HEK293 (cell line): ENCODE data around the gene MGLL.

ENCODE experiments used
- RBAK ChIP-seq: fragments of 450-650 bp; formaldehyde crosslinking; IDR thresholded peaks from 2 replicates; pipeline ENCODE4 v1.5.1; 2016; ENCODE audit warnings: missing biosample characterization, missing genetic modification characterization
- SP2 ChIP-seq: fragments of 450-650 bp; formaldehyde crosslinking; IDR thresholded peaks from 2 replicates; pipeline ENCODE4 v1.5.1; 2016; ENCODE audit warnings: missing biosample characterization, missing genetic modification characterization
- ZBTB20 ChIP-seq: fragments of 450-650 bp; formaldehyde crosslinking; IDR thresholded peaks from 2 replicates; pipeline ENCODE4 v1.5.1; 2016; ENCODE audit warnings: missing biosample characterization, missing genetic modification characterization
- ZFHX2 ChIP-seq: fragments of 450-650 bp; formaldehyde crosslinking; conservative IDR thresholded peaks from 2 replicates; pipeline ENCODE4 v1.5.1; 2016; ENCODE audit warnings: missing biosample characterization, missing genetic modification characterization
- ZFP37 ChIP-seq: fragments of 450-650 bp; formaldehyde crosslinking; IDR thresholded peaks from 2 replicates; pipeline ENCODE4 v1.5.1; 2016; ENCODE audit warnings: missing biosample characterization, missing genetic modification characterization
- ZNF366 ChIP-seq: fragments of 450-650 bp; formaldehyde crosslinking; conservative IDR thresholded peaks from 2 replicates; pipeline ENCODE4 v1.5.1; 2016; ENCODE audit warnings: missing biosample characterization, missing genetic modification characterization
- ZNF416 ChIP-seq: fragments of 450-650 bp; formaldehyde crosslinking; IDR thresholded peaks from 2 replicates; pipeline ENCODE4 v1.5.1; 2016; ENCODE audit warnings: missing biosample characterization, missing genetic modification characterization
- TF ChIP-seq, protein P1 (sequence below): fragments of 450-650 bp; formaldehyde crosslinking; IDR thresholded peaks from 2 replicates; pipeline ENCODE4 v1.5.1; 2016; ENCODE audit warnings: missing biosample characterization, missing genetic modification characterization
- TF ChIP-seq, protein P2 (sequence below): sonication (generic); formaldehyde crosslinking; IDR thresholded peaks from 2 replicates; pipeline ENCODE4 v1.8.1; 2022; ENCODE audit warnings: mild to moderate bottlenecking, moderate library complexity, missing genetic modification reagents
- TF ChIP-seq, protein P3 (sequence below): fragments of 450-650 bp; formaldehyde crosslinking; IDR thresholded peaks from 2 replicates; pipeline ENCODE4 v1.5.1; 2016; ENCODE audit warnings: missing biosample characterization, missing genetic modification characterization, low read depth
- TF ChIP-seq, protein P4 (sequence below): fragments of 450-650 bp; formaldehyde crosslinking; optimal IDR thresholded peaks from 2 replicates; pipeline ENCODE3; 2016; ENCODE audit warnings: missing biosample characterization, mild to moderate bottlenecking, missing genetic modification characterization

DNA sequence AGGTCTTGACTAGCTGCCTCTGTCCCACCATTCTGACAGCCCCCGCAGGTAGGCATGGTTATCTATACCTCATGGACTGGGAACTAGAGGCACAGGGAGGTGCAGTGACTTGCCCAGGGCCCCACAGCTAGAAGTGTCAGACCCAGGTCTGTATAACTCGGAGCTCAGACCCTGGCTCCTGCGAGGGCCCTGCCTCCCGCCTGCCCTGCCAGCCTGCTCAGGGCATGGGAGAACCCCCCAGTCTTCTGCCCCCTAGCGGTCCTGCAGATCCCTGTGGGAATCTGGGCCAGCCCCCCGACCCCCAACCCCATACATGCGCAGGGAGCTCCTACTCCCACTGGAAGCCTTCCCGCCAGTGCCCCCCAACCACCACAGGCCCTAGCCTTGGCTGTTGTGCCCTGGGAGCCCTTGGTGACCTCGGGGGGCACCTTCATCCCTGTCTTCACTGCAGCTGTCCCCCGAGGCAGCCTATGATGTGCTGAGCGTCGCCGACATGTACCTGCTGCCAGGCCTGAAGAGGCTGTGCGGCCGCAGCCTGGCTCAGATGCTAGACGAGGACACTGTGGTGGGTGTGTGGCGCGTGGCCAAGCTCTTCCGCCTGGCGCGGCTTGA, 142.7 kb downstream of the MGLL start:
- TF ChIP-seq, protein P1, sequence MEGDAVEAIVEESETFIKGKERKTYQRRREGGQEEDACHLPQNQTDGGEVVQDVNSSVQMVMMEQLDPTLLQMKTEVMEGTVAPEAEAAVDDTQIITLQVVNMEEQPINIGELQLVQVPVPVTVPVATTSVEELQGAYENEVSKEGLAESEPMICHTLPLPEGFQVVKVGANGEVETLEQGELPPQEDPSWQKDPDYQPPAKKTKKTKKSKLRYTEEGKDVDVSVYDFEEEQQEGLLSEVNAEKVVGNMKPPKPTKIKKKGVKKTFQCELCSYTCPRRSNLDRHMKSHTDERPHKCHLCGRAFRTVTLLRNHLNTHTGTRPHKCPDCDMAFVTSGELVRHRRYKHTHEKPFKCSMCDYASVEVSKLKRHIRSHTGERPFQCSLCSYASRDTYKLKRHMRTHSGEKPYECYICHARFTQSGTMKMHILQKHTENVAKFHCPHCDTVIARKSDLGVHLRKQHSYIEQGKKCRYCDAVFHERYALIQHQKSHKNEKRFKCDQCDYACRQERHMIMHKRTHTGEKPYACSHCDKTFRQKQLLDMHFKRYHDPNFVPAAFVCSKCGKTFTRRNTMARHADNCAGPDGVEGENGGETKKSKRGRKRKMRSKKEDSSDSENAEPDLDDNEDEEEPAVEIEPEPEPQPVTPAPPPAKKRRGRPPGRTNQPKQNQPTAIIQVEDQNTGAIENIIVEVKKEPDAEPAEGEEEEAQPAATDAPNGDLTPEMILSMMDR (tag by site-specific recombination) = no peak
- TF ChIP-seq, protein P2, sequence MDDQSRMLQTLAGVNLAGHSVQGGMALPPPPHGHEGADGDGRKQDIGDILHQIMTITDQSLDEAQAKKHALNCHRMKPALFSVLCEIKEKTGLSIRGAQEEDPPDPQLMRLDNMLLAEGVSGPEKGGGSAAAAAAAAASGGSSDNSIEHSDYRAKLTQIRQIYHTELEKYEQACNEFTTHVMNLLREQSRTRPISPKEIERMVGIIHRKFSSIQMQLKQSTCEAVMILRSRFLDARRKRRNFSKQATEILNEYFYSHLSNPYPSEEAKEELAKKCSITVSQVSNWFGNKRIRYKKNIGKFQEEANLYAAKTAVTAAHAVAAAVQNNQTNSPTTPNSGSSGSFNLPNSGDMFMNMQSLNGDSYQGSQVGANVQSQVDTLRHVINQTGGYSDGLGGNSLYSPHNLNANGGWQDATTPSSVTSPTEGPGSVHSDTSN (CRISPR knock-in tag) = no peak
- no peak for TF ChIP-seq RBAK (tag by site-specific recombination)
- TF ChIP-seq, protein P3, sequence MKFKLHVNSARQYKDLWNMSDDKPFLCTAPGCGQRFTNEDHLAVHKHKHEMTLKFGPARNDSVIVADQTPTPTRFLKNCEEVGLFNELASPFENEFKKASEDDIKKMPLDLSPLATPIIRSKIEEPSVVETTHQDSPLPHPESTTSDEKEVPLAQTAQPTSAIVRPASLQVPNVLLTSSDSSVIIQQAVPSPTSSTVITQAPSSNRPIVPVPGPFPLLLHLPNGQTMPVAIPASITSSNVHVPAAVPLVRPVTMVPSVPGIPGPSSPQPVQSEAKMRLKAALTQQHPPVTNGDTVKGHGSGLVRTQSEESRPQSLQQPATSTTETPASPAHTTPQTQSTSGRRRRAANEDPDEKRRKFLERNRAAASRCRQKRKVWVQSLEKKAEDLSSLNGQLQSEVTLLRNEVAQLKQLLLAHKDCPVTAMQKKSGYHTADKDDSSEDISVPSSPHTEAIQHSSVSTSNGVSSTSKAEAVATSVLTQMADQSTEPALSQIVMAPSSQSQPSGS (tag by site-specific recombination) = no peak
- TF ChIP-seq ZFHX2 = no peak
- no peak for TF ChIP-seq ZFP37 (tag by site-specific recombination)
- TF ChIP-seq ZNF366 (tag by site-specific recombination) = no peak
- TF ChIP-seq ZNF416 (tag by site-specific recombination) = no peak
- TF ChIP-seq, protein P4, sequence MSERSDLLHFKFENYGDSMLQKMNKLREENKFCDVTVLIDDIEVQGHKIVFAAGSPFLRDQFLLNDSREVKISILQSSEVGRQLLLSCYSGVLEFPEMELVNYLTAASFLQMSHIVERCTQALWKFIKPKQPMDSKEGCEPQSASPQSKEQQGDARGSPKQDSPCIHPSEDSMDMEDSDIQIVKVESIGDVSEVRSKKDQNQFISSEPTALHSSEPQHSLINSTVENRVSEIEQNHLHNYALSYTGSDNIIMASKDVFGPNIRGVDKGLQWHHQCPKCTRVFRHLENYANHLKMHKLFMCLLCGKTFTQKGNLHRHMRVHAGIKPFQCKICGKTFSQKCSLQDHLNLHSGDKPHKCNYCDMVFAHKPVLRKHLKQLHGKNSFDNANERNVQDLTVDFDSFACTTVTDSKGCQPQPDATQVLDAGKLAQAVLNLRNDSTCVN = no peak
- no peak for TF ChIP-seq SP2 (tag by site-specific recombination)
- TF ChIP-seq ZBTB20 (tag by site-specific recombination) = no peak
